Measurements from ENCODE around the gene REG4. TPM values are rescaled to one million over a fixed set of nuclear protein-coding genes. Genes with fewer than 3 reads are reported as not detected.

The REG4 gene
- not detected in 2 replicates for total RNA-seq

GRCh38 chr1:119811387-119811786 is at the start of gene REG4:
Gene REG4, minus strand, starts transcription at chr1:119811460. Its CDS starts 2,691 bp downstream, at chr1:119808769.

DNA sequence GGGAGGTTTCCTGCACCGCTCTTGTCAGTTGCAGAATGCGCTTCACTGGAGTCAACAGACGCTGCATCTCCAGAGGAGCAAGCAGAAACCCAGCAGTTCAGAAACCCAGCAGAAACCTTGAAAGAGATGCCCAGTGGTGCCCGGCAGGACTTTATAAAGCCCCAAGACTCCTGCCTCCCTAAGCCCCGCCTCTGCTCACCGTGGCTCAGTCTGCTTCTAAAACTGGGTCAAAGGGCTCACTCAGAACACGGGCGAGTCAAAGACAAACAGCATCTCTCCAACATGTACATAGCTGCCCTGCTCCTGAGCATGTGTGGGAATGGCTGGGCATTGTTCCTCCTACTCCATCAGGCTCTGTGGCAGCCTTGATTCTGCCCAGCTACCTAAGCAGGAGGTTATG is 42.5 kb downstream of the REG4 start, which contains the start of gene HMGCS2:
Gene HMGCS2 (minus strand): TSS at position 128 of the 400 bp plus-strand sequence. CDS start 61 bp downstream, at position 67.

Other genes with a start within 250 kb of the REG4 start
- 5.2 and 10.8 TPM in 2 replicates for gene ZNF697, start 163.2 kb downstream of the REG4 start, total RNA-seq
- 167 and 189 TPM in 2 replicates for gene PHGDH, start 99.5 kb downstream of the REG4 start, total RNA-seq
- not detected in 2 replicates for gene HMGCS2, start 42.6 kb downstream of the REG4 start, total RNA-seq
- gene ADAM30, start 85.1 kb upstream of the REG4 start, total RNA-seq, result not detected in 2 replicates